HG03175 (cell line): ENCODE results near the gene YIPF4.
"Not testable (repeated sequence)": the region's sequence is repeated elsewhere in the genome, so short reads cannot be mapped to it uniquely, and the experiment has no call there.

Source experiments
- ATAC-seq: cut with Tn5 transposase; IDR thresholded peaks from one replicate; pipeline ENCODE4 v1.9.1; 2021; ENCODE audit warnings: mild to moderate bottlenecking, moderate library complexity; ENCODE audit not compliant: unreplicated experiment

Gene YIPF4

DNA sequence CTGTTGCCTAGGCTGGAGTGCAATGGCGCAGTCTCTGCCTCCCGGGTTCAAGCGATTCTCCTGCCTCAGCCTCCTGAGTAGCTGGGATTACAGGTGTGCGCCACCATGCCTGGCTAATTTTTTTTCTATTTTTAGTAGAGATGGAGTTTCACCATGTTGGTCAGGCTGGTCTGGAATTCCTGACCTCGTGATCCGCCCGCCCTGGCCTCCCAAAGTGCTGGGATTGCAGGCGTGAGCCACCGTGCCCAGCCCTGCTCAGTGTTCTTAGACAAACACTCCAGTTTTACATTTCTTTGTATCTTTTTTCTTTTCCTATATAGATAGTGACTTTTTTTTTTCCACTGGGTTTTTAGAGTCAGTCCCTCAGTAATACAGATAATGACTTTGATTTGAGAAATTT is 86.6 kb downstream of the YIPF4 start:
- not testable (repeated sequence) for ATAC-seq

DNA sequence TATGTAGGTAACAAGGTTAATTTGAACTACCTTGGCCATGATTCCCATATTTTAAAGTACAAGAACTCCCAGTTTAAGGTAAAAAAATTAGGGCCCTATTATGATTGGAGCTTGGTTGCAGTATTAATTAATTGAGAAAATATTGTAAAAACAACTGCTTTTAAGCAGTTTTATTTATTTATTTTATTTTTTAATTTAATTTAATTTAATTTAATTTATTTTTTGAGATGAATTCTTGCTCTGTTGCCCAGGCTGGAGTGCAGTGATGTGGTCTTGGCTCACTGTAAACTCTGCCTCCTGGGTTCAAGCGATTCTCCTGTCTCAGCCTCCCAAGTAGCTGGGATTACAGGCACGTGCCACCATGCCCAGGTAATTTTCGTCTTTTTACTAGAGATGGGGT is 88.0 kb downstream of the YIPF4 start:
- ATAC-seq = not testable (repeated sequence)
